Loucy (cell line): ENCODE results near the gene TBP.

ENCODE experiments used
- H2AFZ ChIP-seq: fragments of 200-600 bp; sonication (generic); 2 replicates; pipeline ENCODE4 v1.6.0; 2016; ENCODE audit warnings: antibody characterized with exemption, mild to moderate bottlenecking, low read length, moderate library complexity
- H3F3A ChIP-seq: fragments of 200-600 bp; 2 replicates; pipeline ENCODE4 v1.6.0; 2016; ENCODE audit warnings: antibody characterized with exemption, low read depth, mild to moderate bottlenecking
- H3K27me3 ChIP-seq: fragments of 200-600 bp; sonication (generic); 2 replicates; pipeline ENCODE4 v1.6.1; 2014; ENCODE audit warnings: low read length, mild to moderate bottlenecking; ENCODE audit not compliant: insufficient read depth, poor library complexity, severe bottlenecking
- H3K36me3 ChIP-seq: fragments of 200-600 bp; sonication (generic); 2 replicates; pipeline ENCODE4 v1.6.1; 2016; ENCODE audit warnings: low read length; ENCODE audit not compliant: insufficient read depth
- H3K4me1 ChIP-seq: fragments of 200-600 bp; sonication (generic); 2 replicates; pipeline ENCODE4 v1.5.1; 2014; ENCODE audit warnings: low read length, mild to moderate bottlenecking; ENCODE audit not compliant: insufficient read depth, poor library complexity, severe bottlenecking
- H3K4me2 ChIP-seq: fragments of 200-600 bp; sonication (generic); 2 replicates; pipeline ENCODE4 v1.6.0; 2014; ENCODE audit warnings: antibody characterized with exemption, low read length, low read depth, mild to moderate bottlenecking; ENCODE audit not compliant: poor library complexity, severe bottlenecking
- H3K4me3 ChIP-seq: fragments of 200-600 bp; sonication (generic); 2 replicates; pipeline ENCODE4 v1.5.1; 2014; ENCODE audit warnings: low read length, mild to moderate bottlenecking, mixed read lengths; ENCODE audit not compliant: poor library complexity, severe bottlenecking
- H3K79me2 ChIP-seq: fragments of 200-600 bp; sonication (generic); 2 replicates; pipeline ENCODE4 v1.6.1; 2014; ENCODE audit warnings: low read length; ENCODE audit not compliant: insufficient read depth
- H3K9ac ChIP-seq: fragments of 200-600 bp; sonication (generic); 2 replicates; pipeline ENCODE4 v1.6.0; 2014; ENCODE audit warnings: mild to moderate bottlenecking, low read depth, low read length, moderate library complexity; ENCODE audit not compliant: poor library complexity, severe bottlenecking
- H3K9me2 ChIP-seq: fragments of 200-600 bp; sonication (generic); replicated peaks from 2 replicates; pipeline ENCODE4 v1.6.1; 2016; ENCODE audit warnings: low read depth, low read length, mixed read lengths
- H3K9me3 ChIP-seq: fragments of 200-600 bp; sonication (generic); 2 replicates; pipeline ENCODE4 v1.6.1; 2014; ENCODE audit warnings: mild to moderate bottlenecking, antibody characterized with exemption, low read length, low read depth; ENCODE audit not compliant: insufficient read depth
- H4K20me1 ChIP-seq: fragments of 200-600 bp; sonication (generic); 2 replicates; pipeline ENCODE4 v1.6.0; 2014; ENCODE audit warnings: antibody characterized with exemption, low read length, mild to moderate bottlenecking; ENCODE audit not compliant: insufficient read depth, poor library complexity, severe bottlenecking
- EZH2phosphoT487 ChIP-seq: fragments of 200-600 bp; IDR thresholded peaks from 2 replicates; pipeline ENCODE4 v1.6.1; 2018; ENCODE audit warnings: antibody characterized with exemption, mild to moderate bottlenecking, moderate library complexity, borderline replicate concordance
- TF ChIP-seq, protein P1 (sequence below): fragments of 200-600 bp; sonication (generic); conservative IDR thresholded peaks from 2 replicates; pipeline ENCODE4 v1.5.1; 2014; ENCODE audit warnings: mild to moderate bottlenecking, antibody characterized with exemption, low read length

The TBP gene

DNA sequence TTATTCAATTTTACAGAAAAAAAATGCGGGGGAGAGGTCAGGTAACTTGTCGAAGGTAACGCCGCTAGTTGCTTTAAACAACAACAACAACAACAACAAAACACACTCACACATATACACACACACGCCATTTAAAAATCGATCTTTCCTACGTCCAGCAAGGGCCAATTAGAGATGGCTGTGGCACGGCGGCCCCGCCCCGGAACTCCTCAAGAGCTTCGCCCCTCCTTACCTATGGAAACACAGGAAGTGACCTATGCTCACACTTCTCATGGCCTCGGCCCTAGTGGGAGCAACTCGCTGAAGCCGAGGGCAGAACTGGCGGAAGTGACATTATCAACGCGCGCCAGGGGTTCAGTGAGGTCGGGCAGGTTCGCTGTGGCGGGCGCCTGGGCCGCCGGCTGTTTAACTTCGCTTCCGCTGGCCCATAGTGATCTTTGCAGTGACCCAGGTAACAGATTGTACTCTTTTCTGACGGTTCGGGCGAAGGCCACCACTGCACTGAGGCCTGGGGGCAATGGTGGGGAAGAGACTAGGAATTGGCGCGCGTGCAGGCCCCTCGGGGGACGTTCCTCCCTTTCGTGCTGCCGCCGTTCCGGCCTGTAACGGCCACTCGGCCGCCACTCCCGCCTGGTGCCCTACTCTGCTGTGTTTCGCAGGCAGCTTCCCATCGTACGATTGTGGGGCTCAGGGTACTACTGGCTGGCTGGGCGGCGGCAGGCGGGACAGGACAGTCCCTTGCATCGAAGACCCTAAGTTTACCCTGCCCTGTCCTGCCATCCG, at the start of gene TBP:
TSS of gene TBP (plus strand) at position 357 of the 783 bp plus-strand sequence. CDS start 2,661 bp downstream, outside the sequence.
- H3K4me1 ChIP-seq, result peaks cover 56% of the 10 kb centered on the region
- TF ChIP-seq, protein P1, sequence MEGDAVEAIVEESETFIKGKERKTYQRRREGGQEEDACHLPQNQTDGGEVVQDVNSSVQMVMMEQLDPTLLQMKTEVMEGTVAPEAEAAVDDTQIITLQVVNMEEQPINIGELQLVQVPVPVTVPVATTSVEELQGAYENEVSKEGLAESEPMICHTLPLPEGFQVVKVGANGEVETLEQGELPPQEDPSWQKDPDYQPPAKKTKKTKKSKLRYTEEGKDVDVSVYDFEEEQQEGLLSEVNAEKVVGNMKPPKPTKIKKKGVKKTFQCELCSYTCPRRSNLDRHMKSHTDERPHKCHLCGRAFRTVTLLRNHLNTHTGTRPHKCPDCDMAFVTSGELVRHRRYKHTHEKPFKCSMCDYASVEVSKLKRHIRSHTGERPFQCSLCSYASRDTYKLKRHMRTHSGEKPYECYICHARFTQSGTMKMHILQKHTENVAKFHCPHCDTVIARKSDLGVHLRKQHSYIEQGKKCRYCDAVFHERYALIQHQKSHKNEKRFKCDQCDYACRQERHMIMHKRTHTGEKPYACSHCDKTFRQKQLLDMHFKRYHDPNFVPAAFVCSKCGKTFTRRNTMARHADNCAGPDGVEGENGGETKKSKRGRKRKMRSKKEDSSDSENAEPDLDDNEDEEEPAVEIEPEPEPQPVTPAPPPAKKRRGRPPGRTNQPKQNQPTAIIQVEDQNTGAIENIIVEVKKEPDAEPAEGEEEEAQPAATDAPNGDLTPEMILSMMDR, result no peak
- no peak for TF ChIP-seq EZH2phosphoT487
- peaks cover 84% of the 10 kb centered on the region for H3K79me2 ChIP-seq
- H3F3A ChIP-seq, result no peaks in the 10 kb centered on the region; the same call in 1 of the 2 replicates
- no peaks in the 10 kb centered on the region for H3K9me3 ChIP-seq
- peak within 1 kb of the TSS; percentile 95 for H3K4me3 ChIP-seq
- H3K9me2 ChIP-seq, result no peaks in the 10 kb centered on the region
- H3K27me3 ChIP-seq, result no peaks in the 10 kb centered on the region
- H3K36me3 ChIP-seq, result no peaks in the 10 kb centered on the region
- peak within 1 kb of the TSS; percentile 91 for H3K9ac ChIP-seq
- H2AFZ ChIP-seq, result peak within 1 kb of the TSS; percentile 99
- H4K20me1 ChIP-seq, result peaks cover 64% of the 10 kb centered on the region
- peak within 1 kb of the TSS; percentile 94 for H3K4me2 ChIP-seq

DNA sequence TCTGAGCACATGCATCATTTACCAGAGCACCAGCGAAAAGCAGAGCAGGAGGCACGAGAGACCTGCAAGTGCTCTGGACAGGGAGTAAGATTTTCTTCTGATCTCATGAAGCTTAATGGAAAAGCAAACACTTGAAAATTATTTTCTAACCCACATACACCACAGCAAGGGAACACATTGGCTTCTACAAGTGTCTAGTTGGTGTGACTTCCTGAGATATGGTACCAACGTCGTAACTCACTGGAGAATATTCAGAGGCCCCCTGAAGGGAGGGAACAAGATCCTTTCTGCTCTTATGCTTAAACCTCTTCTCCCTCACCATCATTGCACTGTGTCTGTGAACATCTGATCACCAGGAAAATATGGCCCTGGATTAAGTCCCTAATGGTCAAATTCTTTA, 49.7 kb upstream of the TBP start:
- Histone ChIP-seq H3K79me2 (no peaks in the 10 kb centered on the region), H2AFZ (no peak overlapping the region), H3K9ac (no peak overlapping the region), H3K9me2 (no peaks in the 10 kb centered on the region), H3K9me3 (peaks cover 10% of the 10 kb centered on the region; the same call in 1 of the 2 replicates), H3K4me3 (no peak overlapping the region), H3K4me2 (peak overlapping the region; percentile 11), H4K20me1 (no peaks in the 10 kb centered on the region), H3K36me3 (no peaks in the 10 kb centered on the region), H3K27me3 (no peaks in the 10 kb centered on the region), H3K4me1 (peaks cover 16% of the 10 kb centered on the region), H3F3A (no peaks in the 10 kb centered on the region)
- TF ChIP-seq EZH2phosphoT487, result no peak
- TF ChIP-seq, protein P1, result no peak

DNA sequence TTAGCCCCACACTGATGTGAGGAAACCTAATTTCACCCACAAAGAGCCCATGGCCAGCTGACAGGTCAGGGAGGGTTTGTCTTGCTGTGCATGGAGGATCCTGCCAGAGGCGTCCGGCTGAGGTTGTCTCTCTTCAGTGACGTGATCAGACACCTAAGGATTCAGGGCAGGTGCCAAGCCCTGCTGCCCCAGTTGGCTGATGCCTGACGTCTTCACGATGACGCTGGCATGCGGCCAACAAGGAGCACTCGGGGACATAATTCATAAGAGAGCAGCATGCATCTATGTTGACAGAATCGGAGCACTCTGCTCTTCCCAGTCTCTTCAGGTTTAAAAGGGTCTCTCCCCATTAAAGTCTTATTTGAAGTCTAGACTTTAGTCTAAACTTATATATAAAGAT, 48.9 kb upstream of the TBP start:
- Histone ChIP-seq H3K9me2 (no peaks in the 10 kb centered on the region), H3K9me3 (peaks cover 6% of the 10 kb centered on the region; the same call in 1 of the 2 replicates), H3K4me1 (peaks cover 16% of the 10 kb centered on the region), H4K20me1 (no peaks in the 10 kb centered on the region), H2AFZ (no peak overlapping the region), H3K4me3 (no peak overlapping the region), H3K79me2 (no peaks in the 10 kb centered on the region), H3F3A (no peaks in the 10 kb centered on the region), H3K36me3 (no peaks in the 10 kb centered on the region), H3K27me3 (no peaks in the 10 kb centered on the region), H3K4me2 (no peak overlapping the region), H3K9ac (no peak overlapping the region)
- TF ChIP-seq, protein P1, result no peak
- TF ChIP-seq EZH2phosphoT487, result no peak
